ENCODE data around the gene ALDH3B2. TPM values are rescaled to one million over a fixed set of nuclear protein-coding genes. Genes with fewer than 3 reads are reported as not detected.
"Not testable (repeated sequence)": the region's sequence is repeated elsewhere in the genome, so short reads cannot be mapped to it uniquely, and the experiment has no call there.

The ALDH3B2 gene
- polyA plus RNA-seq, 1 of the 3 experiments (the other 2 are of a cell fraction), result not detected

GRCh38 chr11:67703709-67704108 lies 29.3 kb upstream of the ALDH3B2 start:
- H2AFZ ChIP-seq (ENCODE audit: low read depth); H3K4me3 ChIP-seq (ENCODE audit: low read depth in 2 of 2, low read length in 1 of 2); POLR2A ChIA-PET: not testable (repeated sequence)

DNA sequence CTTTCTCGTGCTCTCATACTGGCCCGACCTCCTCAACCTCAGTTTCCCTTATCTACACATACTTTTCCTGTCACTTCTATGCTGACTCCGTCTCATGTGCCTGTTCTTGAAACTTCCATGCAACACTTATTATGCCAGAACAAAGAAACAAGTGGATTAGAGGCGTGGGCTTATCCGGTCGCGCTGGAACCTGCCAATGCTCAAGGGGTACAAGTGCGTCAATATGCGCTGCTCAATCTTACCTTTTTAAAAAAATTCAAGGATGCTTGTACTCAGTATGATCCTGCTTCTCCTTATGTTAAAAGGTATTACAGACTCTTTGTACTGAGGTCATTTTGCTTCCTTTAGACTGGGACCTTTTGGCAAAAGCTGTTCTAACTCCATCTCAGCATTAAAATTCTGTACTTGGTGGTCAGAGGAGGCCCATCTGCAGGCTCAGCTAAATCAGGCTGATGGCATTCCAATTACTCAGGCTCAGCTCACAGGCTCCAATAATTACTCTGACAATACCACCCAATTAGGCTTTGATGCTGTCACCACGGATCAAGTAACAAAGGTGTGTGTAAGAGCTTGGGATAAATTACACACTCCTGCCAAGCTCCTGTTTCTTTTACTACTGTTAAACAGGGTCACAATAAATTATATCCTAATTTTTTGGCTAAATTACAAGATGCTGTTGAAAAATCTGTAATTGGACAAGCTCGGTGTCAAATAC lies 26.3 kb upstream of the ALDH3B2 start:
- Histone ChIP-seq H3K4me3 (ENCODE audit: low read depth in 2 of 2, low read length in 1 of 2) (no peak overlapping the region), H3K79me2 (ENCODE audit: insufficient read depth) (no peaks in the 10 kb centered on the region), H3K4me1 (ENCODE audit: control insufficient read depth in 1 of 2, insufficient read depth in 2 of 2, low read depth in 1 of 2, low read length in 1 of 2) (no peaks in the 10 kb centered on the region), H3F3A (replicated peaks; ENCODE audit: insufficient read depth) (no peaks in the 10 kb centered on the region), H3K27ac (ENCODE audit: low read depth in 2 of 2, low read length in 1 of 2) (no peak overlapping the region), H3K9ac (no peak overlapping the region), H3K9me2 (no peaks in the 10 kb centered on the region), H4K20me1 (ENCODE audit: insufficient read depth) (no peaks in the 10 kb centered on the region), H3K27me3 (ENCODE audit: insufficient read depth) (peaks cover 12% of the 10 kb centered on the region; the same call in 1 of the 2 replicates), H3K36me3 (replicated peaks in 1 of 2; ENCODE audit: control insufficient read depth in 1 of 2, insufficient read depth in 2 of 2, low read length in 1 of 2) (no peaks in the 10 kb centered on the region), H3K4me2 (no peak overlapping the region), H2AFZ (ENCODE audit: low read depth) (no peak overlapping the region), H3K9me3 (no peaks in the 10 kb centered on the region)
- no peak for DNase-seq
- TF ChIP-seq JUND (IDR thresholded peaks at IDR 0.05) (no peak), MXI1 (IDR thresholded peaks at IDR 0.05; ENCODE audit: low read depth, low read length) (no peak), FOXM1 (IDR thresholded peaks at IDR 0.05; ENCODE audit: low read depth) (no peak), RFX5 (IDR thresholded peaks at IDR 0.05; ENCODE audit: low read length) (no peak), SIN3A (IDR thresholded peaks at IDR 0.05; ENCODE audit: borderline replicate concordance, low read depth, low read length) (no peak), RAD21 (IDR thresholded peaks at IDR 0.05; ENCODE audit: low read length) (no peak), ZBTB33 (IDR thresholded peaks at IDR 0.05; ENCODE audit: borderline replicate concordance, low read depth) (no peak), GATA2 (CRISPR knock-in tag; IDR thresholded peaks at IDR 0.05) (no peak), TAF1 (IDR thresholded peaks at IDR 0.05; ENCODE audit: borderline replicate concordance, low read depth, low read length) (no peak)
- ChIA-PET POLR2A (no interaction called here), CTCF (interaction anchor here (1.6 to 2.5 kb wide), 2 partner anchors 41 to 72 kb away, joined by 7 read pairs; partner anchors contain the start of gene NUDT8)
- 67% methylated on average over 11 of the region's 11 CpGs for WGBS (ENCODE audit: low lambda C conversion rate)

More at GRCh38 chr11:67703709-67704108, 29.3 kb upstream of the ALDH3B2 start:
- H3K27ac ChIP-seq (ENCODE audit: low read depth in 2 of 2, low read length in 1 of 2); H3K79me2 ChIP-seq (ENCODE audit: insufficient read depth); H4K20me1 ChIP-seq (ENCODE audit: insufficient read depth); H3K36me3 ChIP-seq (replicated peaks in 1 of 2; ENCODE audit: control insufficient read depth in 1 of 2, insufficient read depth in 2 of 2, low read length in 1 of 2); H3K4me2 ChIP-seq; H3K4me1 ChIP-seq (ENCODE audit: control insufficient read depth in 1 of 2, insufficient read depth in 2 of 2, low read depth in 1 of 2, low read length in 1 of 2); H3K9me2 ChIP-seq; H3K9ac ChIP-seq; H3K27me3 ChIP-seq (ENCODE audit: insufficient read depth); H3K9me3 ChIP-seq; H3F3A ChIP-seq (replicated peaks; ENCODE audit: insufficient read depth); DNase-seq: not testable (repeated sequence)
- 46% methylated on average over 5 of the region's 5 CpGs for WGBS (ENCODE audit: low lambda C conversion rate)
- CTCF ChIA-PET, result interaction anchor here (0.6 to 1.0 kb wide), 2 partner anchors 13 to 120 kb away, joined by 3 to 4 read pairs; partner anchors contain the start of gene GSTP1

DNA sequence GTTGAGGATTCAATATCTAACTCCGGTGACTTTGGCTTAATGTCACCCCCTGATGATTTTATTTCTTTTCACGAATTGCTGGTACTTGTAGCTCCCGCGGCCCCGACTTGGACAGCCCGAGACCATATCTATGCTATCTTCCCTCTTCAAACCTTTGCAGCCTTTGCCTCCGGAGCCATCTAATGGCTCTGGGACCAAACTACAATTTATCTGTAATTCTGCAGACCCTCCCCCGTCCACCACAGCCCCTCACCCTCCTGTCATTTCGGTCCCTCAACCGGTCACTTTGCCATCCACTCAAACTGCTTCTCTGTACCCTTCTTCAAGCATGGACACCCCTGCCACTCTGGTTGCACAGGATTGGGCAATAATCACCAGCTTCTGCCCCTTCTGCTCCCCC lies 25.7 kb upstream of the ALDH3B2 start:
- no peaks in the 10 kb centered on the region for H3K9me3 ChIP-seq
- no peaks in the 10 kb centered on the region for H4K20me1 ChIP-seq (ENCODE audit: insufficient read depth)
- H3K9ac ChIP-seq, result no peak overlapping the region
- no peaks in the 10 kb centered on the region for H3F3A ChIP-seq (replicated peaks; ENCODE audit: insufficient read depth)
- ChIA-PET POLR2A (no interaction called here), CTCF (interaction anchor here (0.6 to 2.5 kb wide), 3 partner anchors 41 to 71 kb away, joined by 3 to 7 read pairs (median 7); partner anchors contain the start of gene NUDT8)
- no peaks in the 10 kb centered on the region for H3K36me3 ChIP-seq (replicated peaks in 1 of 2; ENCODE audit: control insufficient read depth in 1 of 2, insufficient read depth in 2 of 2, low read length in 1 of 2)
- WGBS (ENCODE audit: low lambda C conversion rate), result 59% methylated on average over 10 of the region's 10 CpGs
- no peak overlapping the region for H3K27ac ChIP-seq (ENCODE audit: low read depth in 2 of 2, low read length in 1 of 2)
- H3K4me3 ChIP-seq (ENCODE audit: low read depth in 2 of 2, low read length in 1 of 2), result no peak overlapping the region
- H3K27me3 ChIP-seq (ENCODE audit: insufficient read depth), result peaks cover 18% of the 10 kb centered on the region; the same call in 1 of the 2 replicates
- H3K4me2 ChIP-seq, result no peak overlapping the region
- no peak overlapping the region for H2AFZ ChIP-seq (ENCODE audit: low read depth)
- H3K4me1 ChIP-seq (ENCODE audit: control insufficient read depth in 1 of 2, insufficient read depth in 2 of 2, low read depth in 1 of 2, low read length in 1 of 2), result no peaks in the 10 kb centered on the region
- H3K79me2 ChIP-seq (ENCODE audit: insufficient read depth), result no peaks in the 10 kb centered on the region
- TF ChIP-seq RAD21 (IDR thresholded peaks at IDR 0.05; ENCODE audit: low read length) (0 out of 2 replicates have a peak, but pooled peaks have one; percentile 6), GATA2 (CRISPR knock-in tag; IDR thresholded peaks at IDR 0.05) (no peak)
- H3K9me2 ChIP-seq, result no peaks in the 10 kb centered on the region
- no peak for DNase-seq

Data from SK-N-SH (cell line).